ENCODE measurements around the gene BASP1. TPM values are rescaled to one million over a fixed set of nuclear protein-coding genes. Genes with fewer than 3 reads are reported as not detected.
"Not testable (repeated sequence)": the region's sequence is repeated elsewhere in the genome, so short reads cannot be mapped to it uniquely, and the experiment has no call there.

Gene BASP1
- total RNA-seq, 1 experiment from 2014 or later = 153 TPM

DNA sequence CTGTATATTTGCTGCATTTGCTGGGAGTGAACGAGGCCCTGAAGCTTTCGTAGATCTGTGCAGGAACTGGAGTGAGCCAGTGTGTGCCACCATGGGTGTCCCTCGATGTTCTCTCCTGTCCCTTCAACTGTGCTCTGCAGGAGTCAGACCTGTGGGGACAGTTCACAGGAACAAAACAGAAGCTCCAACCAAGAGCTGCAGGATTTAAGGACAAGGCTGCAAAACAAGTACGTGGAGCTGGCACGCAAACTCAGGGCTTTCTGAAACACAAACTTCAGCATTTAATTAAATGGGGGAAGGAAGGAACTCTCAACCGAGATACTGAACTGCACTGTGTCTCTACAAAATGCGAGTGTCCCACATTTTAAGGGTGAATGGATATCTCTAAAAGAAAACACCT is 24.2 kb downstream of the BASP1 start:
- DNase-seq = no peak
- Histone ChIP-seq H3K36me3 (replicated peaks; ENCODE audit: control insufficient read depth, insufficient read depth, low read length) (no peaks in the 10 kb centered on the region; the same call in 1 of the 2 replicates), H3K4me3 (ENCODE audit: insufficient read depth, low read depth, low read length) (no peak overlapping the region), H3K27me3 (ENCODE audit: control insufficient read depth, insufficient read depth, low read length) (no peaks in the 10 kb centered on the region)

DNA sequence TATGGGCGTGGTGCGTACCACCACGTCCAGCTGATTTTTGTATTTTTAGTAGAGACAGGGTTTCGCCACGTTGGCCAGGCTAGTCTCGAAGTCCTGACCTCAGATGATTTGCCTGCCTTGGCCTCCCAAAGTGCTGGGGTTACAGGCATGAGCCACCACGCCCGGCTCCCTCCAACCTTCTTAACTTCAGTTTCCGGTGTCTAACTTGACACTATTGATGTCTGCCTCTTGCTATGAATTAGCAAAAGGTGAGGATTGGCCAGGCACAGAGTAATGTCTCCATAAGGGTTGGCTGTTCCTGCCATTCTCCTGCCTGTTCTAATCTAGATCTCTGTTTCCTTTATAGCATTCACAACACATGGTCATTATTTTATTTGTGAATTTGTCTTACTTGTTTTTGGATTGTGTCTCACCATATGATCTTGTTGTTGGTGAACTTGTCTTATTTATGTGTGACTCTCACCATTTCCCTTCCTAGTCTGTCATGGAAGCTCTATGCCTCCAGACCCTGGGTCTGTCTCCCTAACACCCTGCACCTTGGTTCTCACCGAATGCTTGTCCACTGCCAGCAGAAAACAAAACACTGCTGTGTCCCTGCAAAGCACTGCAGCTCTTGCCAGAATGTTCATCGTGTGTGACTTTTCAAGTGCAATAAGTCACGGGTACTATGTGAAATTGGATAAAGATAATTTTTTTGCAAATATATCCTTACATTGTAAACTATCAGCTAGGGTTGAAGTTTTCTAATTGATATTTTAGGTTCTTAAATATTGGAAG is 26.0 kb downstream of the BASP1 start:
- H3K27me3 ChIP-seq (ENCODE audit: control insufficient read depth, insufficient read depth, low read length) = no peaks in the 10 kb centered on the region
- no peaks in the 10 kb centered on the region; the same call in 1 of the 2 replicates for H3K36me3 ChIP-seq (replicated peaks; ENCODE audit: control insufficient read depth, insufficient read depth, low read length)
- no peak for DNase-seq
- no peak overlapping the region for H3K4me3 ChIP-seq (ENCODE audit: insufficient read depth, low read depth, low read length)

DNA sequence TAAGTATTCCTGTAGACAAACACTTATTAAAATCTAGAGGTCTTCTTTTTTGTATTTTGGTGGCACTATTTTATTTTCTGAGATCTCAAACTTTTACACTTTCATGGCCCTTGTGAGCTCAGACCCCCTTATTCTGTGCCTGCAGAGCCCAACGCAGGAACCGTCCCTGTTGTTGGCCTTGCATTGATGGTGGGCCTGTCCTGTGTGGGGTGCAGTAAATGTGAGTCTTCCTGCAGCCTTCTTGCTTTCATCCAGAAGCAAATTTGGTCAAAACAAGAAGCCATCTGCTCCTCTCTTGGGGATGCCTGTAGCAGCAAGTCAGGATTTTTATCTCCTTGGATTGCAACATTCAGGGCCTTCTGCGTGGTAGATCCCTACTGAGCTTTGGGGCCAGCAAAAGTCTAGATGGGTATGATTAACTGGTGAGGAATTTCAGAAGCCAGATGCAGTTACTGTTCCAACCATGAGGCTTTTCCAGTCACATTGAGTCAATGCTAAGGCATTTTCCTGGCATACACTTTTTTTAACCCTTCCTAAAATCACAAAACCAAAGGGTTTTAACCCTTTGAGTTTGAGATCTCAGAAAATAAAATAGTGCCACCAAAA is 31.7 kb downstream of the BASP1 start:
- DNase-seq = no peak
- Histone ChIP-seq H3K36me3 (replicated peaks; ENCODE audit: control insufficient read depth, insufficient read depth, low read length) (no peaks in the 10 kb centered on the region; the same call in none of the 2 replicates), H3K27me3 (ENCODE audit: control insufficient read depth, insufficient read depth, low read length) (no peaks in the 10 kb centered on the region), H3K4me3 (ENCODE audit: insufficient read depth, low read depth, low read length) (no peak overlapping the region)

DNA sequence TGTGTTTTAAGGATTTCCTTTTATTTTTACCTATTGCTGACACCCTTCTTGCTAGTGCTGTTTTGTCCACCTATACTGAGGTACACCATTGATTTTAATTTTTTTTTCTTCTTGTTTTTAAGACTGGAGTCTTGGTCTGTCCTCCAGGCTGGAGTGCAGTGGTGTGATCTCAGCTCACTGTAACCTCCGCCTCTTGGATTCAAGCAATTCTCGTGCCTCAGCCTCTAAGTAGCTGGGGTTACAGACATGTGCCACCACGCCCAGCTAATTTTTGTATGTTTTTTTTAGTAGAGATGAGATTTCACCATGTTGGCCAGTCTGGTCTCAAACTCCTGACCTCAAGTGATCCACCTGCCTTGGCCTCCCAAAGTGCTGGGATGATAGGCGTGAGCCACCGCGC is 32.4 kb downstream of the BASP1 start:
- not testable (repeated sequence) for H3K4me3 ChIP-seq (ENCODE audit: insufficient read depth, low read depth, low read length); DNase-seq; H3K27me3 ChIP-seq (ENCODE audit: control insufficient read depth, insufficient read depth, low read length); H3K36me3 ChIP-seq (replicated peaks; ENCODE audit: control insufficient read depth, insufficient read depth, low read length)

DNA sequence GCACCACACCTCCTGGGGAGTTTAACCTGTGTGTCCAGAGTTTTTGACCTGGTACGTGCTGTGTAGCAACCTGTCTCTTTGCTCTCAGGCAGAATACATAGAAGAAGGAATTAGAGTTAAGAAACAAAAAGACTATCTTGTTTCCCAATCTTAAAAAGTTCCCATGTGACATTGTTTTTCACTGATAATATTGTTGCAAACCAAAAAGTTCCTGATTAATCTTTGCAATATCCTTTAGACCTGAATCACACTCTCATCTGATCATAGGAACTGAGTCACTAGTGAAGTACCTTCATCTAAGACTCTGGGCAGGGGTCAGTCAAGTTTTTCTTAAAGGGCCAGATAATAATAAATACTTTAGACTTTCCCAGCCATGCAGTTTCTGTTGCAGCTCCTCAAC is 35.1 kb downstream of the BASP1 start:
- H3K4me3 ChIP-seq (ENCODE audit: insufficient read depth, low read depth, low read length) = no peak overlapping the region
- no peak for DNase-seq

DNA sequence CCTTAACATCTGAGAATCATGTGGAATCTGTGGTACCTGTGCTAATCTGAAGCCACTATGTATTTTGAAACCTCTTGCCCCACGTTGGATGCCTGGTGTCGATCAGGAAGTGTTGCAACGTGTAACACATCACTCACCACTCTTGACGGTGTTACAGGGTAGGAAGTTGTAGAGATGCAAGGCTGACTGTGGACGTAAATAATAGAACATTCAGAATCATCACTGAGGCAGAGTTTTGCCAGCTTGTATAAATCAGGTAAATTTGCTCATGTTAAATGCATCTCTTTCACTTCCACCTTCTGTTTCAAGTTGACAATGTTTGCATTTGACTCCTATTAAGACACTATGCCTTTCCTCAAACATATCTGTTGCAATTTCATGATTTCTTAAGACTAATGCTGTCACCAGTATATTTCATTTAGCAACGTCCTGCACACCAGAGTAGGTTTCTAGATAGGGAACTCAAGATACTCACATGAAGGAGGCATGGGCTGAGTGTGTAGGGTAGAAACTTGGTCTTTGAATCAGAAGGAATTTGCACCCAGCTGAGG is 38.1 kb downstream of the BASP1 start:
- Histone ChIP-seq H3K27me3 (ENCODE audit: control insufficient read depth, insufficient read depth, low read length) (no peaks in the 10 kb centered on the region), H3K4me3 (ENCODE audit: insufficient read depth, low read depth, low read length) (no peak overlapping the region), H3K36me3 (replicated peaks; ENCODE audit: control insufficient read depth, insufficient read depth, low read length) (peaks cover 6% of the 10 kb centered on the region)
- DNase-seq = no peak

More for the DNA sequence above, 35.1 kb downstream of the BASP1 start:
- H3K27me3 ChIP-seq (ENCODE audit: control insufficient read depth, insufficient read depth, low read length) = no peaks in the 10 kb centered on the region
- peaks cover 4% of the 10 kb centered on the region for H3K36me3 ChIP-seq (replicated peaks; ENCODE audit: control insufficient read depth, insufficient read depth, low read length)

DNA sequence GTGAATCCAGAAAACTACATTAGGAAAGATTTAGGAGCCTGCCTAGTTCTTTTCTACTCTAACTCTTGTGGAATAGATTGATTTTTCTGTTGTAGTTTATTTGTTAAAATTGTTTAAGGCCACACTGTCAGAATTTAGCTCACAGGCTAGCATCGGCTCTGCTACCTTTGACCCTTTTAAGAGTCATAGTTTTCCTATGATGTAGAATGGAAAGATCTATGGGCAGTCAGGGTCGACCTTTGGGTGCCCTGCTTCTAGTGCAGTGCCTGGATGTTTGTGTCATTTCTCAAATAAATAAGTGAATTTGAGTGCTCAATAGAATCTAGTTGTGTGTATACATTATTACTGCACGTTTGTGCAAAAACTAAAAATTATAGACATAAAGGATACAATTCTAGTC is 38.7 kb downstream of the BASP1 start:
- Histone ChIP-seq H3K36me3 (replicated peaks; ENCODE audit: control insufficient read depth, insufficient read depth, low read length) (peaks cover 6% of the 10 kb centered on the region), H3K4me3 (ENCODE audit: insufficient read depth, low read depth, low read length) (no peak overlapping the region), H3K27me3 (ENCODE audit: control insufficient read depth, insufficient read depth, low read length) (no peaks in the 10 kb centered on the region)
- DNase-seq = no peak

DNA sequence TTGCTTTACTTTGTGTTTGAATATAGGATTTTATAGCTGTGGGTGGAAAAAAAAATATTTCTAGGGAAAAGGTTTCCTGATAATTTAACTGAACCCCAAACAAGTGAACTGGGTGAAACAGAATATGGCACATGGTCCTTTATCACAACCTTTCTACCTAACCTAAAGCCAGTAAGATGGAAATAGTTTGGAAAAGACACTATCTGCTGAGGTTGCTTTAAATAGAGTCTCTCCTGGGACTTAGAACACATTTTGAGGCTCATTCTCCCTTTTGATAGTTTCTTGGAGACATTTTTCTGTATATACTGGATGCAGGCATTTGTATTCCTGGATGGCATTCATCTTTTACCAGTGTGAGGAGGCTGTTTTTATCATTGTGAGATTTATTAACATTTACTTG is 39.4 kb downstream of the BASP1 start:
- Histone ChIP-seq H3K4me3 (ENCODE audit: insufficient read depth, low read depth, low read length) (no peak overlapping the region), H3K36me3 (replicated peaks; ENCODE audit: control insufficient read depth, insufficient read depth, low read length) (peaks cover 6% of the 10 kb centered on the region), H3K27me3 (ENCODE audit: control insufficient read depth, insufficient read depth, low read length) (no peaks in the 10 kb centered on the region)
- no peak for DNase-seq

DNA sequence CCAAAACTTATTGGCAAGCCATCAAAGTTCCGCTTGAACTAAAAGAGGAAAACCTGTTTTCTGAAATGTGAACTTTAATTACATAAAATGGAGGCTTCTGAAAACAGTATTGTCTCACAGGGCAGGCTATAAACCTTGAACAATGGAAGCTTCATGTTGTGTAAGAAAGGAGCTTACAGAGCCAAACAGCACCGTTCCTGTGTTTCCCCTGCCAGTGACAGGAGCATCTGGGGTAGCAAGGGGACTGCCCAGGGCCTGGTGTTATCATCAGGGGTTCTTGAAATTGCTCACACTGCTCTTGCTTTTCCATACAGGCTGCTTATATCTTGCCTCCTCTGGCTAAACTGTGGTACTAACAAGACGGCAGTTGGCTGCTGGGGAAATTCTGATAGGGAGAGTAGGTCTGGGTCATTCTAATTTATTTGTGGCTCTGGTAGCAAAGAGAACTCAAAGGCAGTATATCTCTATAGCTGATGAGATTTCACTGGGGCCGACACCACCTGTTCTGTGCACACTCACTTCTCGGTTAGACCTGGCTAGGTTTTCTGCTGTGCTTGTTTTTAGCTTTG is 40.4 kb downstream of the BASP1 start:
- no peaks in the 10 kb centered on the region for H3K27me3 ChIP-seq (ENCODE audit: control insufficient read depth, insufficient read depth, low read length)
- no peak overlapping the region for H3K4me3 ChIP-seq (ENCODE audit: insufficient read depth, low read depth, low read length)
- H3K36me3 ChIP-seq (replicated peaks; ENCODE audit: control insufficient read depth, insufficient read depth, low read length) = peaks cover 6% of the 10 kb centered on the region
- no peak for DNase-seq

DNA sequence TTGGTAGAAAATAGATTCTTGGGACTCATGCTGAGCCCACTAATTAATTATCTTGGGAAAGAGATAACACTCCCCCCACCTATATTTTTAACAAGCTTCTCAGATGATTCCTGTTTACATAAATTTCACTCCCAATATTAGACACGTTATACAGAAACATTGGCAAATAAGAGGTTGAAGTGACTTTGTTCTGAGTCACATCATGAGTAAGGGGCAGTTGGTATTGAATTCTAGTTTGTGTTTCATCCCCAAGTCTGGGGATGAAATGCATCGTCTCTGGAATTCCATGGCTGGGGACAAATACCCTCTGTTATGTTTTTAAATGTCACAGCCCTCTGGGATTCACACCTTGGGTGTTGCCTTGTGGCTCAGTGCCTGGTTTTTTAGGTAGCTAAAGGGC is 41.0 kb downstream of the BASP1 start:
- H3K4me3 ChIP-seq (ENCODE audit: insufficient read depth, low read depth, low read length) = no peak overlapping the region
- H3K36me3 ChIP-seq (replicated peaks; ENCODE audit: control insufficient read depth, insufficient read depth, low read length) = peaks cover 6% of the 10 kb centered on the region
- no peak for DNase-seq
- no peaks in the 10 kb centered on the region for H3K27me3 ChIP-seq (ENCODE audit: control insufficient read depth, insufficient read depth, low read length)

DNA sequence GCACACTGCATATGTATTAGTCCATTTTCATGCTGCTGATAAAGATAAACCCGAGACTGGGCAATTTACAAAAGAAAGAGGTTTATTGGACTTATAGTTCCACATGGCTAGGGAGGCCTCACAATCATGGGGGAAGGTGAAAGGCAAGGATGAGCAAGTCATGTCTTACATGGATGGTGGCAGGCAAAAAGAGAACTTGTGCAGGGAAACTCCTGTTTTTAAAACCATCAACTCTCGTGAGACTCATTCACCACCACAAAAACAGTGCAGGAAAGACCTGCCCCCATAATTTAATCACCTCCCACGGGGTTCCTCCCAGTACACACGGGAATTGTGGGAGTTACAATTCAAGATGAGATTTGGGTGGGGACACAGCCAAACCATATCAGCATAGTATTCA is 41.6 kb downstream of the BASP1 start:
- H3K36me3 ChIP-seq (replicated peaks; ENCODE audit: control insufficient read depth, insufficient read depth, low read length); H3K27me3 ChIP-seq (ENCODE audit: control insufficient read depth, insufficient read depth, low read length); H3K4me3 ChIP-seq (ENCODE audit: insufficient read depth, low read depth, low read length); DNase-seq: not testable (repeated sequence)

DNA sequence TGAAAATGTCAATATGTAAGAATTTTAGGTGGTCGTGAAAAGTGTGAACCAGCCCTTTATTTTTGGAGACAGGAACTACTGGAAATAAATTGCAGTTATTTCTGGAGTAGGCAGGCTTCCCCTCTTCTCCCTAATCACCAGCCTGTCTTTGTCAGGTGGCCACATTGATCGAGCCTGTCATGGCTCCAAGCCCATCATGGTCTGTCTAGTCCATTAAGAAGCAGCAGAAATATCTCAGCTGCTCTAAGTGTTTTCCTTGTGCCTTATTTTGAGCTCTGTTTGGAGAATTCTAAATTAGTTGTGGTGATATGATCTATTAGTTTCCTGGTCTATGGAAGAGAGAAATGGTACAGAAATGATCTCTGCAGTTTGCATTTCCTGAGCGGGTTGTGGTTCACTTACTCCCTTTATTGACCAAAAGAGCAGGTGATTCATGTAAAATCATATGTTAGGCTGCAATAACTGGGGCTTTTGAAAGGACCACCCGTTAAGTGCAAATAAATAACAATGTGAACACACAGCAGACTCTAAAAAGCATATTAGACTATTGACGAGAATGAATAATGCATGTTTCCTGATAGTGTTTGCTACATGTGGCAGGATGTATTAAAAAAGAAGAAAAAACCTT is 42.3 kb downstream of the BASP1 start:
- no peak for DNase-seq
- no peaks in the 10 kb centered on the region for H3K27me3 ChIP-seq (ENCODE audit: control insufficient read depth, insufficient read depth, low read length)
- peaks cover 6% of the 10 kb centered on the region for H3K36me3 ChIP-seq (replicated peaks; ENCODE audit: control insufficient read depth, insufficient read depth, low read length)
- H3K4me3 ChIP-seq (ENCODE audit: insufficient read depth, low read depth, low read length) = no peak overlapping the region

DNA sequence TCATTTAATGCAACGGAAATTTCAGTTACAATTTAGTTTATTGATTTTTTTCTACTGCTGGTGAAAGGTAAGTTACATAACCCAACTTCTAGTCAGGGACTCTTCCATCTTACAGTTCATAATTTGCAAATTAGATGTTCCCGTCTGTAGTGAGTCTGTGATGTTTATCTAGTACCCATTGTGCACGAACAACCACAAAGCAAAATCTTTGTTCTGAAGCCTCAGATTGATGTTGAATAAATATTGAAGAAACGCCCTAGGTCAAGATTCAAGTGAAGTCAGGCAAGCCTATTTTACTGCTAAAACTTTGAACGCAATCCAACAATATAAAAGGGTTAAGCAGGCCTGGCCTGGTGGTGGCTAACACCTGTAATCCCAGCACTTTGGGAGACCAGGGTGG is 43.1 kb downstream of the BASP1 start:
- H3K36me3 ChIP-seq (replicated peaks; ENCODE audit: control insufficient read depth, insufficient read depth, low read length) = peaks cover 3% of the 10 kb centered on the region
- no peak for DNase-seq
- no peaks in the 10 kb centered on the region for H3K27me3 ChIP-seq (ENCODE audit: control insufficient read depth, insufficient read depth, low read length)
- no peak overlapping the region for H3K4me3 ChIP-seq (ENCODE audit: insufficient read depth, low read depth, low read length)

DNA sequence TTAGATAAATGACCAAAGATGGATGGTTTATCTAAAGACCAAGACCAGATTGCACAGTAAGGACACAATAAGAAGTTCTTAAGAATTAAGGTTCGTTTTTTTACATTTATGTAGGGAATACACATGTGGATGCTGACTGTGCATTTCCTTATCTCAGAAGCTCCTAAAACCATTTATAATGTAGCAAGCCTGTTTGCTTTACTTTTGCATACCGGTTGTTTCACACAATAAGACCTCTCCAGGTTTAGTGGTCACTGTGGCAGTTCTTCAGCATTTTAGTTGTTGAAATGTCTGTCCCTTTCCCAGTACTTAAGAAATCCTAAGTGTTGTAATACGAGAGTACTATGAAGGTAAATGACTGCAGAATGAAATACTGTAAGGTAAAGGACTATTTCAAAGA is 43.6 kb downstream of the BASP1 start:
- H3K36me3 ChIP-seq (replicated peaks; ENCODE audit: control insufficient read depth, insufficient read depth, low read length) = peaks cover 2% of the 10 kb centered on the region
- DNase-seq = no peak
- H3K4me3 ChIP-seq (ENCODE audit: insufficient read depth, low read depth, low read length) = no peak overlapping the region
- no peaks in the 10 kb centered on the region for H3K27me3 ChIP-seq (ENCODE audit: control insufficient read depth, insufficient read depth, low read length)

DNA sequence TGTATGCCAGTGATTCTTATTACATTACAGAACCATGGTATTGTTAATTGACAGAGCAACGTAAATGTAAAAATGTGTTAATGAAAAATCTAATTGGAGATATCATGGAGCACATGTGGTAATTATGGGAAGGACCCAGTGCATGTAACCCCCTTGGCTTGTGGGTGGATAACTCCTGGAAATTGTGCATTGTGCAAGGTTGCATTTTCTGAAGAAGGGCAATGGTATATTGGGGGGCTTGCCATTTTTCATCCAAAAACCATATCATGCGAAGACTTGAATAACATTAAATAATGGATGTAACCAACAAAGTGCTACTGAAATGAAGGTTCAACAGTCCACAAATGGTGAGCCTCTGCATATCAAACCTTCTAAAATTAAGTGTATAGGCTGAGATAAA is 47.6 kb downstream of the BASP1 start:
- DNase-seq = no peak
- no peaks in the 10 kb centered on the region for H3K36me3 ChIP-seq (replicated peaks; ENCODE audit: control insufficient read depth, insufficient read depth, low read length)

More for the DNA sequence above, 47.6 kb downstream of the BASP1 start:
- H3K4me3 ChIP-seq (ENCODE audit: insufficient read depth, low read depth, low read length) = no peak overlapping the region
- no peaks in the 10 kb centered on the region for H3K27me3 ChIP-seq (ENCODE audit: control insufficient read depth, insufficient read depth, low read length)
